CD14-positive monocyte (primary cell): Measurements from ENCODE around the gene TUBG2. TPM values are rescaled to one million over a fixed set of nuclear protein-coding genes. Genes with fewer than 3 reads are reported as not detected.
"Not testable (repeated sequence)": the region's sequence is repeated elsewhere in the genome, so short reads cannot be mapped to it uniquely, and the experiment has no call there.

Source experiments
- DNase-seq, 3 donors: peaks; one replicate each; pipeline ENCODE4 v3.0.0-alpha.2; 2011 to 2022
- H2AFZ ChIP-seq: 2 replicates; pipeline ENCODE4 v1.6.0; 2012; ENCODE audit warnings: mild to moderate bottlenecking, low read depth, low read length, inconsistent platforms; ENCODE audit not compliant: insufficient read depth, poor library complexity, severe bottlenecking
- H3K27ac ChIP-seq, 2 donors: 1 replicate in 1 of 2; 2 replicates in 1 of 2; pipeline ENCODE4 v1.5.1; 2012 to 2013; ENCODE audit warnings: low read length in 2 of 2, control low read depth in 1 of 2, inconsistent platforms in 1 of 2, low read depth in 1 of 2, mild to moderate bottlenecking in 1 of 2
- H3K27me3 ChIP-seq, 2 donors: one replicate each; pipeline versions ENCODE4 v1.6.0 to v1.6.1; 2011 to 2013; ENCODE audit warnings: low read length in 2 of 2; ENCODE audit not compliant: control insufficient read depth in 2 of 2, insufficient read depth in 2 of 2
- H3K36me3 ChIP-seq, 2 donors: replicated peaks in 1 of 2; 1 replicate in 1 of 2; 2 replicates in 1 of 2; pipeline versions ENCODE4 v1.5.1 to v1.6.1; 2012 to 2013; ENCODE audit warnings: low read length in 2 of 2, control low read depth in 1 of 2, inconsistent platforms in 1 of 2, mild to moderate bottlenecking in 1 of 2; ENCODE audit not compliant: insufficient read depth in 2 of 2, control insufficient read depth in 1 of 2
- H3K4me1 ChIP-seq, 2 donors: 1 replicate in 1 of 2; 2 replicates in 1 of 2; pipeline versions ENCODE4 v1.5.1 to v1.6.1; 2012 to 2013; ENCODE audit warnings: low read length in 2 of 2, control low read depth in 1 of 2, inconsistent platforms in 1 of 2, mild to moderate bottlenecking in 1 of 2, moderate library complexity in 1 of 2; ENCODE audit not compliant: insufficient read depth in 2 of 2, control insufficient read depth in 1 of 2
- H3K4me2 ChIP-seq: replicated peaks from 2 replicates; pipeline ENCODE3; 2012; ENCODE audit warnings: low read length, moderate library complexity, mild to moderate bottlenecking; ENCODE audit not compliant: poor library complexity, severe bottlenecking; ENCODE audit errors: extremely low read depth
- H3K4me3 ChIP-seq, 3 experiments: fragments of 200-600 bp in 1 of 3; sonication (generic) in 1 of 3; replicated peaks in 1 of 3; 1 replicate in 2 of 3; 2 replicates in 1 of 3; pipeline ENCODE4 v1.5.1; 2011 to 2013; ENCODE audit warnings: low read length in 3 of 3, mild to moderate bottlenecking in 3 of 3, control low read depth in 2 of 3, low read depth in 2 of 3, inconsistent platforms in 1 of 3, moderate library complexity in 1 of 3
- H3K79me2 ChIP-seq: 2 replicates; pipeline ENCODE4 v1.6.0; 2012; ENCODE audit warnings: mild to moderate bottlenecking, control low read depth, inconsistent platforms, low read length, moderate library complexity; ENCODE audit not compliant: insufficient read depth
- H3K9ac ChIP-seq: 2 replicates; pipeline ENCODE4 v1.6.0; 2017; ENCODE audit warnings: low read length, mild to moderate bottlenecking; ENCODE audit not compliant: insufficient read depth, poor library complexity, severe bottlenecking
- H3K9me3 ChIP-seq, 2 donors: replicated peaks in 1 of 2; 1 replicate in 1 of 2; 2 replicates in 1 of 2; pipeline versions ENCODE4 v1.5.1 to v1.6.1; 2012 to 2013; ENCODE audit warnings: low read length in 2 of 2, control low read depth in 1 of 2; ENCODE audit not compliant: control insufficient read depth in 1 of 2, insufficient read depth in 1 of 2
- H4K20me1 ChIP-seq: 2 replicates; pipeline ENCODE4 v1.6.0; 2012; ENCODE audit warnings: mild to moderate bottlenecking, low read length, control low read depth, moderate library complexity; ENCODE audit not compliant: insufficient read depth
- H3K27ac Mint-ChIP-seq, 7 donors: one replicate each; pipeline ENCODE4 v1.8.0; 2020; ENCODE audit warnings: mild to moderate bottlenecking in 7 of 7, mixed read lengths in 7 of 7, moderate library complexity in 6 of 7, inconsistent platforms in 2 of 7
- H3K27me3 Mint-ChIP-seq, 3 donors: one replicate each; pipeline ENCODE4 v1.8.0; 2021 to 2022; ENCODE audit warnings: low read depth in 3 of 3, mild to moderate bottlenecking in 3 of 3, mixed read lengths in 3 of 3, moderate library complexity in 3 of 3, inconsistent platforms in 1 of 3
- H3K36me3 Mint-ChIP-seq, 2 donors: one replicate each; pipeline ENCODE4 v1.8.0; 2020; ENCODE audit warnings: mixed read lengths in 2 of 2, inconsistent platforms in 1 of 2, mild to moderate bottlenecking in 1 of 2
- H3K4me1 Mint-ChIP-seq: one replicate; pipeline ENCODE4 v1.8.0; 2020; ENCODE audit warnings: mild to moderate bottlenecking, mixed read lengths
- H3K4me3 Mint-ChIP-seq, 2 donors: one replicate each; pipeline ENCODE4 v1.8.0; 2020; ENCODE audit warnings: mild to moderate bottlenecking in 2 of 2, mixed read lengths in 2 of 2, moderate library complexity in 1 of 2
- H3K9me3 Mint-ChIP-seq, 7 donors: one replicate each; pipeline ENCODE4 v1.8.0; 2020 to 2022; ENCODE audit warnings: mixed read lengths in 7 of 7, mild to moderate bottlenecking in 6 of 7, moderate library complexity in 6 of 7, inconsistent platforms in 2 of 7
- WGBS: methylation state at CpG from one replicate; pipeline ENCODE4 v1.1.5; 2013; ENCODE audit warnings: missing lambda C conversion rate; ENCODE audit not compliant: insufficient coverage; 5-methylcytosine and 5-hydroxymethylcytosine counted together
- intact Hi-C, 2 donors: fragments of 100-400 bp; cut with micrococcal nuclease; formaldehyde crosslinking; loops; one replicate each; pipeline versions ENCODE4 v1.15.0 to v1.15.1; 2023
- polyA plus RNA-seq, 3 donors: library from polyadenylated mRNA; depleted of rRNA in 1 of 3; unstranded in 2 of 3; stranded (reverse) in 1 of 3; fragments of 300-500 nt in 2 of 3; fragments of >200 nt in 1 of 3; fragmentation: Illumina TruSeq in 2 of 3; gene quantifications; 1 replicate in 2 of 3; 2 replicates in 1 of 3; pipeline ENCODE4 v1.2.3, GENCODE V29; 2012 to 2021
- TF ChIP-seq, protein P1 (sequence below): fragments of 200-600 bp; IDR thresholded peaks from one replicate; pipeline ENCODE4 v1.8.0; 2022; ENCODE audit warnings: antibody characterized with exemption, mild to moderate bottlenecking

The TUBG2 gene
- polyA plus RNA-seq, 3 donors, result 0.31 to 7.3 (median 0.47) TPM

DNA sequence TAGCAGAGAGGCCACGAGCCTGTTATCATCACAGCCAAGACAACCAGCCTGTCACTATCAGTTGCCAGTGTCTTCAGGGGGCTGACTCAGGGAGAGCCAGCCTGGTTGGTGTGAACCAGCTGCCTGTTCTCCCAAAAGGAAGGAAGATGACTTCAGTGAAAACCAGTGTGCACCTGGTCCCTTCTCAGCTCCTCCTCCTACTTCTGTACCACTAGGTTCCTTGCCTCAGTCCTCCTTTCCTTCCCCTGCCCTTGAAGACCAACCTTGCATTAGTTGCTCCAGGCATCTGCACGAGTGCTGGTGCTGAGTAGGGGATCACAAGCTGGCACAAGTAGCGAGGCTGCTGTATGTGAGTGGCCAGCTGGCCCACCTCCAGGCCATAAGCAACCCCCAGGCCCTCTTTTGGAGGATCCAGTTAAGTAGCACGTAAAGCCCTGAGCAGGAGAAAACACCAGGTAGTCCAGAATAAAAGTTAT, 41.1 kb upstream of the TUBG2 start:
- no peak overlapping the region for H3K27ac Mint-ChIP-seq
- H3K4me2 ChIP-seq, result no peak overlapping the region

DNA sequence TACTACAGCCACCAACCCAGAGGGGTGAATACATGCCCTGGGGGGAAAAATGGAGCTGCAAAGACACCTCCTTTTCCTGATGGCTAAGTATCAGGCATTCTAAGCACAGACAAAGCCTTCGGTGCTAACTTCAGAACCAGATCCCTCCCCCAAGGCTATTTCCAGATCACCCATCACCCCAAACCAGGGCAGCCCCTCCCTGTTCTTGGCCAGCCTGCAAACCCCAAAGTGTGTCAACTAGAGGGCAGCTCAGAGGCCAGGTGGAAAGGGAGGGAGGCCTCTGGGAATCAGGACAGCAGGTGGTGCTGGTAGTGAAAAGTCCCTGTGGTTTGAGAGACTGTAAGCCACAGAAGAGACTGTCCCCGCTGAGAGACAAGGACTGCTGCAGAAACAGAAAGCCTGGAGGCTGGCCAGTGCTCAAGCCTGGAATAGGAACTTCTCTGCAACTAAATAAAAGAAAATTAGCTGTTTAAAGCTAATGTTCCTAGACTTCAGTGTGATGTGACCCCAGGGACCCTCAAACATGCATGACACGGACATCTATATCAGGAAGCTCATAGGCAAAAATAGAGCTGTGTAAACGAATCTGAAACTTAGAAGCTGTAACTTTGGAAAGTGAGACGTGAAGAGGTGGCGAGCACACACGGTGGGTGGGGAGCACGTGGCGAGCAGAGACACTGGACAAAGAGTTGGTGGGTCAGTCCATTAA, 40.5 kb upstream of the TUBG2 start:
- WGBS, result 65% methylated on average over 8 of the region's 9 CpGs
- no peak for DNase-seq
- no peak overlapping the region for H3K27ac Mint-ChIP-seq

More for the DNA sequence above, 41.1 kb upstream of the TUBG2 start:
- H3K4me1 Mint-ChIP-seq, result peaks cover 2% of the 10 kb centered on the region
- no peak for DNase-seq
- Histone ChIP-seq H3K4me1 (no peaks in the 10 kb centered on the region), H3K36me3 (peaks cover 21 to 30% of the 10 kb centered on the region in 2 donors), H2AFZ (no peak overlapping the region), H3K4me3 (no peak overlapping the region), H3K9ac (no peak overlapping the region), H3K9me3 (no peaks in the 10 kb centered on the region), H3K79me2 (no peaks in the 10 kb centered on the region), H4K20me1 (no peaks in the 10 kb centered on the region), H3K27me3 (no peaks in the 10 kb centered on the region), H3K27ac (no peak overlapping the region)
- peaks cover 26 to 31% of the 10 kb centered on the region in 2 donors for H3K36me3 Mint-ChIP-seq
- peaks cover 0 to 3% (median 0%) of the 10 kb centered on the region in 3 donors for H3K27me3 Mint-ChIP-seq
- intact Hi-C loops, result no loop called here
- no peak overlapping the region for H3K4me3 Mint-ChIP-seq
- H3K9me3 Mint-ChIP-seq, result no peaks in the 10 kb centered on the region
- WGBS, result 50% methylated on average over 1 of the region's 4 CpGs
- TF ChIP-seq, protein P1, sequence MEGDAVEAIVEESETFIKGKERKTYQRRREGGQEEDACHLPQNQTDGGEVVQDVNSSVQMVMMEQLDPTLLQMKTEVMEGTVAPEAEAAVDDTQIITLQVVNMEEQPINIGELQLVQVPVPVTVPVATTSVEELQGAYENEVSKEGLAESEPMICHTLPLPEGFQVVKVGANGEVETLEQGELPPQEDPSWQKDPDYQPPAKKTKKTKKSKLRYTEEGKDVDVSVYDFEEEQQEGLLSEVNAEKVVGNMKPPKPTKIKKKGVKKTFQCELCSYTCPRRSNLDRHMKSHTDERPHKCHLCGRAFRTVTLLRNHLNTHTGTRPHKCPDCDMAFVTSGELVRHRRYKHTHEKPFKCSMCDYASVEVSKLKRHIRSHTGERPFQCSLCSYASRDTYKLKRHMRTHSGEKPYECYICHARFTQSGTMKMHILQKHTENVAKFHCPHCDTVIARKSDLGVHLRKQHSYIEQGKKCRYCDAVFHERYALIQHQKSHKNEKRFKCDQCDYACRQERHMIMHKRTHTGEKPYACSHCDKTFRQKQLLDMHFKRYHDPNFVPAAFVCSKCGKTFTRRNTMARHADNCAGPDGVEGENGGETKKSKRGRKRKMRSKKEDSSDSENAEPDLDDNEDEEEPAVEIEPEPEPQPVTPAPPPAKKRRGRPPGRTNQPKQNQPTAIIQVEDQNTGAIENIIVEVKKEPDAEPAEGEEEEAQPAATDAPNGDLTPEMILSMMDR, result no peak

DNA sequence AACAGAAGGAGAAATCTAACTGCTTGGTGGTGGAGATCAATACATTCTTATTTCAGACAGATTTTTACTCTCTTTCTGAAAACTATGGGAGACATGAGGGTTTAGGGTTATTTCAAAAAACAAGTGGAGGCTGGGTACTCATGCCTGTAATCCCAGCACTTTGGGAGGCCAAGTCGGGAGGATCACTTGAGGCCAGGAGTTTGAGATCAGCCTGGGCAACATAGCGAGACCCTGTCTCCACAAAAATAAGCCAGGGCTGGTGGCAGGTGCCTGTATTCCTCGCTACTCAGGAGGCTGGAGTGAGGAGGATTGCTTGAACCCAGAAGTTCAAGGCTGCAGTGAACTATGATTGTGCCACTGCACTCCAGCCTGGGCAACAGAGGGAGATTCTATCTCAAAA, 37.1 kb upstream of the TUBG2 start:
- H3K4me1 ChIP-seq, H3K9me3 Mint-ChIP-seq, H3K9me3 ChIP-seq, H3K27ac Mint-ChIP-seq, H3K36me3 ChIP-seq, H3K79me2 ChIP-seq, H3K4me1 Mint-ChIP-seq, DNase-seq, H3K36me3 Mint-ChIP-seq, H3K9ac ChIP-seq, H3K4me2 ChIP-seq, H3K27me3 ChIP-seq, H2AFZ ChIP-seq, H3K27me3 Mint-ChIP-seq, intact Hi-C loops, H4K20me1 ChIP-seq, H3K27ac ChIP-seq, H3K4me3 Mint-ChIP-seq, H3K4me3 ChIP-seq: not testable (repeated sequence)
- WGBS, result 100% methylated on average over 1 of the region's 3 CpGs

More for the DNA sequence above, 40.5 kb upstream of the TUBG2 start:
- H3K27me3 Mint-ChIP-seq, result peaks cover 0 to 3% (median 0%) of the 10 kb centered on the region in 3 donors
- H3K4me3 ChIP-seq, result no peak overlapping the region
- H3K4me2 ChIP-seq, result no peak overlapping the region
- H3K9me3 Mint-ChIP-seq, result no peaks in the 10 kb centered on the region
- intact Hi-C loops, result no loop called here
- H3K36me3 Mint-ChIP-seq, result peaks cover 22 to 25% of the 10 kb centered on the region in 2 donors
- H3K27me3 ChIP-seq, result no peaks in the 10 kb centered on the region
- H3K36me3 ChIP-seq, result peaks cover 17 to 24% of the 10 kb centered on the region in 2 donors
- no peak overlapping the region for H3K4me3 Mint-ChIP-seq
- peaks cover 2% of the 10 kb centered on the region for H3K4me1 Mint-ChIP-seq
- H3K79me2 ChIP-seq, result no peaks in the 10 kb centered on the region
- H3K4me1 ChIP-seq, result no peaks in the 10 kb centered on the region
- no peaks in the 10 kb centered on the region for H3K9me3 ChIP-seq
- no peak overlapping the region for H3K9ac ChIP-seq
- H2AFZ ChIP-seq, result no peak overlapping the region
- H3K27ac ChIP-seq, result no peak overlapping the region
- TF ChIP-seq, protein P1, result no peak
- no peaks in the 10 kb centered on the region for H4K20me1 ChIP-seq
